Hepatocyte (in vitro differentiated cells): ENCODE results near the gene COL8A2. TPM values are rescaled to one million over a fixed set of nuclear protein-coding genes. Genes with fewer than 3 reads are reported as not detected.

Experiments used
- polyA plus RNA-seq: library from polyadenylated mRNA; unstranded; fragments of >200 nt; fragmentation: Nextera tagmentation; extraction: Ambion mirVana; gene quantifications from 2 replicates; pipeline ENCODE4 v1.2.1, GENCODE V29; 2016
- total RNA-seq: library from RNA; depleted of rRNA; stranded (reverse); fragments of >200 nt; gene quantifications from 2 replicates; pipeline ENCODE4 v1.2.3, GENCODE V29; 2014

COL8A2 gene
- total and polyA plus RNA-seq, 2 experiments from 2014 or later, result 44.8 to 59.4 TPM

Other genes starting within 250 kb of the COL8A2 start
- gene AGO1, start 242.0 kb downstream of the COL8A2 start, total RNA-seq, result 17.8 and 22.2 TPM in 2 replicates
- 7.6 and 8.6 TPM in 2 replicates for gene AGO1, start 242.0 kb downstream of the COL8A2 start, polyA plus RNA-seq
- 24.4 and 32.8 TPM in 2 replicates for gene AGO3, start 194.1 kb downstream of the COL8A2 start, total RNA-seq
- gene AGO3, start 194.1 kb downstream of the COL8A2 start, polyA plus RNA-seq, result 16.9 and 23.3 TPM in 2 replicates
- gene TEKT2, start 41.1 kb downstream of the COL8A2 start, total RNA-seq, result 1.1 TPM in 1 of 2 replicates, not detected in the other
- gene TEKT2, start 41.1 kb downstream of the COL8A2 start, polyA plus RNA-seq, result 0.16 and 1.4 TPM in 2 replicates
- gene ADPRS, start 36.3 kb downstream of the COL8A2 start, total RNA-seq, result 27.4 and 37.6 TPM in 2 replicates
- gene ADPRS, start 36.3 kb downstream of the COL8A2 start, polyA plus RNA-seq, result 40.9 and 42.7 TPM in 2 replicates
- 128 and 139 TPM in 2 replicates for gene TRAPPC3, start 24.3 kb upstream of the COL8A2 start, total RNA-seq
- 131 and 148 TPM in 2 replicates for gene TRAPPC3, start 24.3 kb upstream of the COL8A2 start, polyA plus RNA-seq
- 46.0 and 48.4 TPM in 2 replicates for gene MAP7D1, start 30.9 kb upstream of the COL8A2 start, total RNA-seq
- gene MAP7D1, start 30.9 kb upstream of the COL8A2 start, polyA plus RNA-seq, result 84.7 and 97.8 TPM in 2 replicates
- 82.7 and 84.6 TPM in 2 replicates for gene THRAP3, start 99.2 kb upstream of the COL8A2 start, total RNA-seq
- gene THRAP3, start 99.2 kb upstream of the COL8A2 start, polyA plus RNA-seq, result 45.8 and 50.0 TPM in 2 replicates
- gene SH3D21, start 181.1 kb upstream of the COL8A2 start, total RNA-seq, result 2.9 and 4.6 TPM in 2 replicates
- 2.6 and 4.7 TPM in 2 replicates for gene SH3D21, start 181.1 kb upstream of the COL8A2 start, polyA plus RNA-seq
- gene EVA1B, start 198.4 kb upstream of the COL8A2 start, total RNA-seq, result 67.2 and 82.2 TPM in 2 replicates
- 67.1 and 68.7 TPM in 2 replicates for gene EVA1B, start 198.4 kb upstream of the COL8A2 start, polyA plus RNA-seq